Fibroblast of lung (primary cell): Measurements from ENCODE around the gene MIOS. TPM values are rescaled to one million over a fixed set of nuclear protein-coding genes. Genes with fewer than 3 reads are reported as not detected.

ENCODE experiments used
- DNase-seq, 2 donors: peaks; one replicate each; pipeline versions ENCODE4 v3.0.0 to v3.0.0-alpha.2; 2010; ENCODE audit warnings: low read depth in 2 of 2
- H2AFZ ChIP-seq: 2 replicates; pipeline ENCODE4 v1.5.1; 2012; ENCODE audit warnings: low read length, control low read depth, inconsistent platforms
- H3K27ac ChIP-seq: 2 replicates; pipeline ENCODE4 v1.5.1; 2011; ENCODE audit warnings: low read length, control low read depth; ENCODE audit not compliant: insufficient read depth
- H3K27me3 ChIP-seq: 2 replicates; pipeline ENCODE4 v1.5.1; 2011; ENCODE audit warnings: mild to moderate bottlenecking, low read length; ENCODE audit not compliant: control insufficient read depth, insufficient read depth
- H3K36me3 ChIP-seq: 2 replicates; pipeline ENCODE4 v1.5.1; 2011; ENCODE audit warnings: low read length; ENCODE audit not compliant: control insufficient read depth, insufficient read depth
- H3K4me1 ChIP-seq: 2 replicates; pipeline ENCODE4 v1.5.1; 2011; ENCODE audit warnings: low read length; ENCODE audit not compliant: control insufficient read depth, insufficient read depth; ENCODE audit errors: extremely low read depth
- H3K4me2 ChIP-seq: 2 replicates; pipeline ENCODE4 v1.5.1; 2011; ENCODE audit warnings: low read length, control low read depth; ENCODE audit not compliant: insufficient read depth; ENCODE audit errors: extremely low read depth
- H3K4me3 ChIP-seq, 4 experiments: fragments of 200-600 bp in 1 of 4; sonication (generic) in 1 of 4; replicated peaks in 1 of 4; 2 replicates each; pipeline ENCODE4 v1.5.1; 2011 to 2016; ENCODE audit warnings: low read length in 4 of 4, low read depth in 3 of 4, mild to moderate bottlenecking in 3 of 4, control low read depth in 2 of 4, inconsistent platforms in 1 of 4, mixed read lengths in 1 of 4; ENCODE audit not compliant: insufficient read depth in 1 of 4; ENCODE audit errors: control extremely low read depth in 1 of 4
- H3K79me2 ChIP-seq: 2 replicates; pipeline ENCODE4 v1.5.1; 2012; ENCODE audit warnings: mild to moderate bottlenecking, low read length, inconsistent platforms; ENCODE audit not compliant: control insufficient read depth, insufficient read depth
- H3K9ac ChIP-seq: 2 replicates; pipeline ENCODE4 v1.5.1; 2011; ENCODE audit warnings: mild to moderate bottlenecking, low read length, control low read depth; ENCODE audit not compliant: insufficient read depth
- H3K9me3 ChIP-seq: 2 replicates; pipeline ENCODE4 v1.5.1; 2012; ENCODE audit warnings: low read depth, low read length; ENCODE audit not compliant: control insufficient read depth, insufficient read depth
- H4K20me1 ChIP-seq: 2 replicates; pipeline ENCODE4 v1.5.1; 2011; ENCODE audit warnings: low read length; ENCODE audit not compliant: control insufficient read depth, insufficient read depth; ENCODE audit errors: extremely low read depth
- CTCF ChIP-seq, 2 donors: IDR thresholded peaks in 1 of 2; conservative IDR thresholded peaks in 1 of 2; 1 replicate in 1 of 2; 2 replicates in 1 of 2; pipeline ENCODE4 v1.5.1; 2011 to 2012; ENCODE audit warnings: low read length in 2 of 2, control low read depth in 1 of 2, inconsistent platforms in 1 of 2, low read depth in 1 of 2, mild to moderate bottlenecking in 1 of 2
- EZH2 ChIP-seq: IDR thresholded peaks from 2 replicates; pipeline ENCODE4 v1.5.1; 2012; ENCODE audit warnings: low read length, control low read depth, mild to moderate bottlenecking; ENCODE audit errors: missing control alignments
- polyA plus RNA-seq, 2 donors: library from polyadenylated mRNA; depleted of rRNA in 1 of 2; stranded (reverse) in 1 of 2; unstranded in 1 of 2; fragments of >200 nt; gene quantifications; 2 replicates each; pipeline ENCODE4 v1.2.1, GENCODE V29; 2011 to 2012; ENCODE audit warnings: missing spikeins in 1 of 2
- total RNA-seq: library from RNA; depleted of rRNA; stranded (reverse); fragments of >200 nt; gene quantifications from 2 replicates; pipeline ENCODE4 v1.2.1, GENCODE V29; 2014

The MIOS gene
- total and polyA plus RNA-seq, 2 donors (not counting 1 experiment from before 2014, with no cell fraction given) = 16.4 to 30.9 TPM

- peaks cover 37% of the 10 kb centered on the region for H3K79me2 ChIP-seq
Measured at GRCh38 chr7:7568553-7568952, 1.9 kb downstream of the MIOS start.

GRCh38 chr7:7569081-7569527 is 2.4 kb downstream of the MIOS start:
- peaks cover 37% of the 10 kb centered on the region for H3K79me2 ChIP-seq
- H3K4me2 ChIP-seq = no peak overlapping the region
- DNase-seq = no peak

More at GRCh38 chr7:7568553-7568952, 1.9 kb downstream of the MIOS start:
- no peak for TF ChIP-seq CTCF (conservative IDR thresholded peaks at IDR 0.05 in 1 of 2, IDR thresholded peaks at IDR 0.05 in 1 of 2; ENCODE audit: low read depth in 1 of 2, low read length in 2 of 2)
- no peak for TF ChIP-seq EZH2
- Histone ChIP-seq H3K9ac (no peak overlapping the region), H3K4me1 (peaks cover 2% of the 10 kb centered on the region), H3K36me3 (no peaks in the 10 kb centered on the region), H3K4me2 (peak overlapping the region; percentile 79), H3K27me3 (no peaks in the 10 kb centered on the region), H4K20me1 (no peaks in the 10 kb centered on the region), H3K4me3 (peak overlapping the region; percentile 83 to 96 (median 88)), H3K27ac (no peak overlapping the region), H2AFZ (no peak overlapping the region), H3K9me3 (no peaks in the 10 kb centered on the region)
- no peak for DNase-seq

GRCh38 chr7:7569615-7570014 is 2.9 kb downstream of the MIOS start:
- Histone ChIP-seq H4K20me1 (no peaks in the 10 kb centered on the region), H3K4me2 (no peak overlapping the region), H3K4me3 (no peak overlapping the region), H3K27ac (no peak overlapping the region), H3K27me3 (no peaks in the 10 kb centered on the region), H3K9me3 (no peaks in the 10 kb centered on the region), H2AFZ (no peak overlapping the region), H3K4me1 (peaks cover 2% of the 10 kb centered on the region), H3K79me2 (peaks cover 37% of the 10 kb centered on the region), H3K36me3 (no peaks in the 10 kb centered on the region), H3K9ac (no peak overlapping the region)
- no peak for DNase-seq
- TF ChIP-seq CTCF (conservative IDR thresholded peaks at IDR 0.05 in 1 of 2, IDR thresholded peaks at IDR 0.05 in 1 of 2; ENCODE audit: low read depth in 1 of 2, low read length in 2 of 2) (no peak), EZH2 (no peak)

More at GRCh38 chr7:7569081-7569527, 2.4 kb downstream of the MIOS start:
- Histone ChIP-seq H3K9me3 (no peaks in the 10 kb centered on the region), H3K4me1 (peaks cover 2% of the 10 kb centered on the region), H3K27me3 (no peaks in the 10 kb centered on the region), H3K4me3 (no peak overlapping the region), H2AFZ (no peak overlapping the region), H3K9ac (no peak overlapping the region), H3K27ac (no peak overlapping the region), H4K20me1 (no peaks in the 10 kb centered on the region), H3K36me3 (no peaks in the 10 kb centered on the region)
- TF ChIP-seq CTCF (conservative IDR thresholded peaks at IDR 0.05 in 1 of 2, IDR thresholded peaks at IDR 0.05 in 1 of 2; ENCODE audit: low read depth in 1 of 2, low read length in 2 of 2) (no peak), EZH2 (no peak)
